NT2/D1 (cell line): Measurements from ENCODE around the gene PARG.
"Not testable (repeated sequence)": the region's sequence is repeated elsewhere in the genome, so short reads cannot be mapped to it uniquely, and the experiment has no call there.

Experiments used
- SUZ12 ChIP-seq: IDR thresholded peaks from 2 replicates; pipeline ENCODE4 v1.6.1; 2011; ENCODE audit not compliant: insufficient read length, insufficient read depth; ENCODE audit errors: extremely low read depth
- YY1 ChIP-seq: IDR thresholded peaks from 2 replicates; pipeline ENCODE4 v1.6.1; 2011; ENCODE audit not compliant: insufficient read length, insufficient read depth
- ZNF274 ChIP-seq: IDR thresholded peaks from 2 replicates; pipeline ENCODE4 v1.6.1; 2011; ENCODE audit warnings: mild to moderate bottlenecking, low read depth, low read length

GRCh38 chr10:49987207-49987606 lies 45.4 kb upstream of the PARG start:
- not testable (repeated sequence) for TF ChIP-seq SUZ12, ZNF274, YY1
